Liver (tissue), 3 donors: ENCODE data around the gene PRKN.

ENCODE experiments used
- CTCF ChIP-seq: fragments of 150-350 bp; IDR thresholded peaks from 2 replicates; pipeline ENCODE4 v1.5.1; 2017; ENCODE audit warnings: improper control_type of control experiment, low read depth, low read length; ENCODE audit not compliant: missing input control
- HNF4G ChIP-seq: IDR thresholded peaks from 2 replicates; pipeline ENCODE4 v1.6.1; 2016; ENCODE audit warnings: antibody characterized with exemption
- JUND ChIP-seq, 2 donors: IDR thresholded peaks; 2 replicates each; pipeline ENCODE4 v1.6.1; 2016; ENCODE audit warnings: antibody characterized with exemption in 2 of 2
- MAX ChIP-seq: IDR thresholded peaks from 2 replicates; pipeline ENCODE4 v1.6.1; 2016; ENCODE audit warnings: antibody characterized with exemption
- RXRA ChIP-seq, 2 donors: IDR thresholded peaks; 2 replicates each; pipeline ENCODE4 v1.6.1; 2017 to 2018; ENCODE audit warnings: antibody characterized with exemption in 2 of 2, mild to moderate bottlenecking in 1 of 2
- donor health status: healthy.
- donor health status: healthy.

GRCh38 chr6:162613310-162613709 lies 114.3 kb downstream of the PRKN start:
- TF ChIP-seq CTCF = no peak
- TF ChIP-seq JUND (IDR thresholded peaks at IDR 0.05) = no peak
- no peak for TF ChIP-seq RXRA (IDR thresholded peaks at IDR 0.05)
- TF ChIP-seq MAX = no peak
- TF ChIP-seq HNF4G = no peak
